Stimulated activated CD8-positive, alpha-beta memory T cell treated with anti-CD3 and anti-CD28 coated beads, Interleukin-12 subunit alpha, Interleukin-12 subunit beta, amount 100 ng/mL, for 1 hour (primary cell): ENCODE results near the gene APOBEC3B.
"Not testable (repeated sequence)": the region's sequence is repeated elsewhere in the genome, so short reads cannot be mapped to it uniquely, and the experiment has no call there.

ENCODE experiments used
- DNase-seq: peaks from one replicate; pipeline ENCODE4 v3.0.0-alpha.2; 2020; ENCODE audit warnings: low read depth

Gene APOBEC3B

GRCh38 chr22:38951734-38952133 is 30.4 kb upstream of the APOBEC3B start:
- no peak for DNase-seq

- no peak for DNase-seq
These were observed 29.7 kb upstream of the APOBEC3B start for GRCh38 chr22:38952281-38952993.

- DNase-seq = no peak
These were observed 29.1 kb upstream of the APOBEC3B start for GRCh38 chr22:38953091-38953490.

- DNase-seq = no peak
These were observed 28.4 kb upstream of the APOBEC3B start for GRCh38 chr22:38953577-38954413.

GRCh38 chr22:38954414-38955043 is 27.6 kb upstream of the APOBEC3B start:
- DNase-seq = no peak

- DNase-seq = no peak
These were observed 26.8 kb upstream of the APOBEC3B start for GRCh38 chr22:38955250-38955905.

- no peak for DNase-seq
These were observed 26.2 kb upstream of the APOBEC3B start for GRCh38 chr22:38955926-38956325.

GRCh38 chr22:38956551-38956950 is 25.6 kb upstream of the APOBEC3B start:
- DNase-seq = no peak

GRCh38 chr22:38957046-38957770 is 24.9 kb upstream of the APOBEC3B start, which contains the start of gene APOBEC3A:
Gene APOBEC3A, plus strand, starts transcription at chr22:38957609. Its CDS starts 83 bp downstream, at chr22:38957692.
- DNase-seq = no peak

GRCh38 chr22:38957808-38958650 is 24.1 kb upstream of the APOBEC3B start:
- DNase-seq = no peak

- DNase-seq = not testable (repeated sequence)
These were observed 23.6 kb upstream of the APOBEC3B start for GRCh38 chr22:38958651-38958943.

GRCh38 chr22:38959590-38959989 is 22.6 kb upstream of the APOBEC3B start:
- no peak for DNase-seq

- DNase-seq = not testable (repeated sequence)
These were observed 21.5 kb upstream of the APOBEC3B start for GRCh38 chr22:38960673-38961072.

- not testable (repeated sequence) for DNase-seq
These were observed 18.8 kb upstream of the APOBEC3B start for GRCh38 chr22:38963291-38963738.

- DNase-seq = no peak
These were observed 18.3 kb upstream of the APOBEC3B start for GRCh38 chr22:38963872-38964271.

- no peak for DNase-seq
These were observed 17.8 kb upstream of the APOBEC3B start for GRCh38 chr22:38964306-38964705.

- DNase-seq = no peak
These were observed 17.2 kb upstream of the APOBEC3B start for GRCh38 chr22:38964989-38965388.

- DNase-seq = no peak
These were observed 16.4 kb upstream of the APOBEC3B start for GRCh38 chr22:38965614-38966379.

- DNase-seq = no peak
These were observed 15.8 kb upstream of the APOBEC3B start for GRCh38 chr22:38966380-38966702.

- no peak for DNase-seq
These were observed 15.2 kb upstream of the APOBEC3B start for GRCh38 chr22:38966942-38967341.
